GM11168 (cell line): Measurements from ENCODE around the gene LHCGR.

Experiments
- in situ Hi-C: fragments of 300-500 bp; cut with MboI; formaldehyde crosslinking; loops from one replicate; pipeline ENCODE4 v1.12.0; 2022; ENCODE audit warnings: low sequenced_read_pairs; ENCODE audit not compliant: unreplicated experiment

LHCGR gene

DNA sequence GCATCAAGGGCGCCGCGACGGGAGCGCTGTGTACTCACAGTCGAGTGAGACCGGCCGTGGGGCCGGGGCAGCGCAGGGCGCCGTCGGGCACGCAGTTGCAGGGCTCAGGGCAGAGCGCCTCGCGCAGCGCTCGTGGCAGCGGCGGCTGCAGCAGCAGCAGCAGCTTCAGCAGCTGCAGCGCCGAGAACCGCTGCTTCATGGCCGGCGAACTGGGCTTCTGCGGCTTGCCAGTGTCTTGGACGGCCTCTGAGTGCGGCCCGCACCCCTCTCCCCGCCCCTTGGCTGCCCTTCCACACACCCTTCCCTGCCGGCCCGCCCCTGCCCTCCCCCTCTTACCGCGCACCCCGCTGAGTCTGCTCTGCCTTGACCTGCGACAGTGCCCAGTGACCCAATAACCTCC is at the start of gene LHCGR:
LHCGR (minus strand) TSS at position 252 of the 400 bp plus-strand sequence; CDS start at position 199, 53 bp downstream.
- in situ Hi-C loops: no loop called here

DNA sequence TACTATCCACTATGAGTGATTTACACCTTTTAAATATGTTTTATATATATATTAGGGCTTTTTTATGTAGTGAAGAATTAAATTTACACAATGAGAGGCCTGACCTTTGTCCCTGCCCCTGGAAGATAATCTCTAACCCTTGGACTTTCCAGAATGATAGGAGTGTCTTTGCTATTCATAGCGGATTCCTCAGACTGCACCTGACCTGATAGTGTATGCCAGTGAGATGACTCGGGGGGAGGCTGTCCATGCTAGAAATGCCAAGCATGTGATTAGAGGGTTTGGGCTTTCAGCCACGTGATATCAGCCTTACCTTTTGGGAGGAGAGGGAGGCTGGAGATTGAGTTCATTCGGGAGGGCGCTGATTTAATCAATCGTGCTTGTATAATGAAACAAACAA is 44.1 kb upstream of the LHCGR start:
- in situ Hi-C loops: no loop called here

DNA sequence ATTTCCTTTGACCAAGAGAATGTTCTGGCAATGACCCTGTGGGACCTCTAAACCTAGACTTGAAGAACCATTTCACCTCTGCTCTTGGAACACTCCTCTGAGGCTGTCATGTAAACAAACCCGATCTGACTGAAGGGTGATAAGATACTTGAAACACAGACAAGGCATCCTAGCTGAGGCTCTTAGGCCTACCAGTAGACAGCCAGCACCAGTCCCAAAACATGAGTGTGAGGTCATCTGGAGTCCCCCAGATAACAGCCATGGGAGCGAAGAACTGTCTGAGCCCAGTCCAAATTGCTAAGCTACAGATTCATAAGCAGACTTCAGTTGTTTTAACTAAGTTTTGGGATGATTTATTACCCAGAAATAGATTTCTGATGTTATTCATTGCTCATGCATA is 39.5 kb upstream of the LHCGR start:
- in situ Hi-C loops: no loop called here

DNA sequence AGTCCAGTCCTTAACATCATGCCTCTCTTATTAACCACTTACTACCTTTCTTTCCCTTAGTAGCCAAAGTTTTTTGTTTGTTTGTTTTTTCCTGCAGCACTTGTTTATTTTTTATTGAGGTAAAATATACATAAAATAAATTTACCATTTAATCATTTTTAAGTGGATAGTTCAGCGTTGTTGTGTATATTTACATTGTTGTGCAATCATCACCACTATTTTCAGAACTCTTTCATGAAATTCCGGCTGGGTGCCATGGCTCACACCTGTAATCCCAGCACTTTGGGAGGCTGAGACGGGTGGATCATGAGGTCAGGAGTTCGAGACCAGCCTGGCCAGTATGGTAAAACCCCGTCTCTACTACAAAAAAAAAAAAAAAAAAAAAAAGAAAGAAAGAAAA is 38.1 kb upstream of the LHCGR start:
- in situ Hi-C loops: no loop called here

DNA sequence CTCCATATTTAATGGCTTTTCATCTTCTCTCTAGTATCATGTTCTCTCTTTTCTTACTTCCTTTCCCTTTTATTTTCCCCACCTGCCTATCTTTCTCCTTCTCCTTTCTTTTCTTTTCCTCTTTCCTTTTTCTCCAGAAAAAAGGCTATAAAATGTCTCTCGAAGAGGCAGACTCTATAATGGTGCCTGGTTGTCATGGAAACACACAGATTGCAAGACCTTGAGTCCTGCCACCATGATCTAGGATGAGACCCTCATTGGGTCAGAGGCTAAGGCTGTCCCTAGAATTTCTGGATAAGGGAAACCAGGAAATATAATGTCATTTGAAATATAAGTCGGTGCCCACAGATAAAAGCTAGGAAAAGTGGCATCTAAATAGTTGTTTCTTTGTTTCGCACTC is 36.5 kb upstream of the LHCGR start:
- in situ Hi-C loops: no loop called here

DNA sequence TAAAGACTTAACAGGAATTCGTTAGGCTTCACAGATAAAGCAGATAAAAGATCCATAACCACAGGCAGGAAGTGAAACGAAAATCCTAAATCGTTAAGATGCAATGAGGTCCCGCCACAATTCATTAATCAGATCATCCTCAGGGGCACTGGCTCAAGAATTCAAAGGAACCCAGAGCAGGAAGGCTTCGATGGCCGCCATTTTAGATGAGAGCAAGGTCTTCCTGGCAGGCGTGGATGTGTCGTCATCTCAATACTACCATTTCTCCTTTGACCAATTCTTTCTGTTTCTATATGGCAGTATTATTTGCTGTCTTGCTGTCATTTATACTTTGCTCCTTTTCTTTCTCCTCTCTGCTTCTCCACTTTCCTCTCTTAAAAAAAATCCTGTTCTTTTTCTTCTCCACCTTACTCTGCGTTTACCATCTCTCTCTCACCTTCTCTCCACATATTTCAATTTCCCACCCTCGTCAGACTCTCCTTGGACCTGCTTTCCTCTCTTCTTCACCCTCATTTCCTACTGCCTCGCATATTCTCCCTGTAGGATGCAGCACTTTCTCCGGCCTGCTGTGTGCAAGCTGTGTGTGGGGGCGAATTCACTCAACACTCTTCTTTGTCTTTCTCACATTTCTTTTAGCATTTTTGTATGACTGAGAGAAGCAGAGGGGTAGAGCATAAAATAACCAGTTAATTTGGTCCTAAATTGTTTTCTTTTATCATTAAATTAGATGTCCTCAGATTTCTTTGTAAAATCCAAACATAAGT is 35.1 kb upstream of the LHCGR start:
- in situ Hi-C loops: no loop called here

DNA sequence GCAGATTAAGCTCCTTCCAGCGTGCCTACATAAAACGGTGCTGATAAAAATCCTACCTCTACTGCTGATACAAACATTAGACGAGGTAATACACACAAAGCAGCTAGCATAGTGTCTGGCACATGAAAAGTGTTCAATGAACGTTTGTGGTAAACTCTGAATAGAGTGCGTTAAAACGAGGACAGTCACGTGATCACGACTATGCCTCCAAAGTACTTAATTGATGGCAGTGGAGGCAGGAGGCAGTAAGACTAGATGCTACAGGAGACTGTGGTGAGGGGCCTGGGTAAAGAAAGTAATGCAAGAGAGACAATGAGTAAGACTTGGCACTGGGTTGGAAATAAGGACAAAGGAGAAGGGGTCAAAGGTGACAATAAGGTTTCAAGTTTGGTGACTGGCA is 32.1 kb upstream of the LHCGR start:
- in situ Hi-C loops: no loop called here

DNA sequence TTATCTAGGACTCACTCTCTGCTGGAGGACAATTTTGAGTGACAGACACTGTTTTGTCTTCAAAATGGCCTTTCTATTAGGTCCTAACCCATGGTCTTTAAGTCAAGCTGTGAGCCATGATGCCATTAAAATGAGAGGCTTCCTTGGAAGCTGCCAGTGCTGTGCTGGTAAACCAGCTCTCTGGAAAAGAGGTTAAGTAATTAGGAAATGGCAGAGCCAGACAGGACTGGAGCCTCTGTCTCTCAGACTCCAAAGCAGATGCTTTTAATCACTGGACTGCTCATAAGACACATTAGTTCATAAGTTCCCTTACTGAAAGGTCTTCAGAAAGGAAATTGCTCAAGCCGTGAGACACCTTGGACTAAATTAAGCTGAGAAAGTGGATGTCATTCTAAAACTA is 25.8 kb upstream of the LHCGR start:
- in situ Hi-C loops: no loop called here

DNA sequence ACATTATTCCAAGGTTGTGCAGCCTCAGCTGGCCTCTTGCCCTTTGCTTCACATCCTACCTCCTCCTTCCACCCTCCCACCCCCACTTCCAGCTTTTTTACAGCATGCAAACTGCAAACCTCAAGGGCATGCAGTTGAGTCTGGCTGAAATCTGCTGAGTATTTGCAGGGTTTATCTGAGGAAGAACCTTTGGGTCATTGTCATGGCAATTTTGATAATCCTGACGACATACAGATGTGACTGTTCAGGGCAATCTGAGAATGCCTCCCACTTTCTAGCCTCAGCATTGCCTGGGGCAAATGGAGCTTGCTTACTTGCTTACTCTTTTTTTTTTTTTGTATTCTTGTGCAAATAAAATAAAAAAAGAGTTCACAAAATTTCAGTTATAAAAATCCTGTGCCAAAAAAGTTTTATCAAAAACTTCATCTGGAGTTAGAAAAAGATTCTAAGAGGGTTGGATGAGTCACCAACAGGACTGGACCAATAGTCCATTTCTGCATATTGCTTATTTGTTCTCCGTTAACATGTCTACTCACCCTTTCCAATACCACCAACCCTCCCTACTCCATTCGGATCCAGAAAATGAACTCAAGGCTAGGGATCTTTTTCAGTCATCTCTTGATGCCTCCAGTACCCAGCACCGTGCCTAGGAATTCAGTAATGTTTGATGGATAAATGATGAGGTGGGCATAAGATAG is 23.6 kb upstream of the LHCGR start:
- in situ Hi-C loops: no loop called here

DNA sequence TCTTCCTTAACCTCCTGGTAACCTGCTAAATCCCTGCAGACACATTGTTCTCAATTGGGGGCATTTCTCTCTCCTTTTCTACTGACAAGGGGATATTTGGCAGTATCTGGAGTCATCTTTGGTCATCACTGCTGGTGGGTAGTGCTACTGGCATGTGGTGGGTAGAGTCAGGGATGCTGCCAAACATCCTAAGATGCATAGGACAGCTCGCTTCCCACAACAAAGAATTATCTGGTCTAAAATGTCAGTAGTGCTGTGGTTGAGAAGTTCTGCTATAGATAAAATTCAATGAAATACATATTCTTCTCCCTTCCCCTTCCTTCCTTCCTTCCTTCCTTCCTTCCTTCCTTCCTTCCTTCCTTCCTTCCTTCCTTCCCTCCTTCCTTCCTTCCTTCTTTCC is 18.7 kb upstream of the LHCGR start:
- in situ Hi-C loops: no loop called here

DNA sequence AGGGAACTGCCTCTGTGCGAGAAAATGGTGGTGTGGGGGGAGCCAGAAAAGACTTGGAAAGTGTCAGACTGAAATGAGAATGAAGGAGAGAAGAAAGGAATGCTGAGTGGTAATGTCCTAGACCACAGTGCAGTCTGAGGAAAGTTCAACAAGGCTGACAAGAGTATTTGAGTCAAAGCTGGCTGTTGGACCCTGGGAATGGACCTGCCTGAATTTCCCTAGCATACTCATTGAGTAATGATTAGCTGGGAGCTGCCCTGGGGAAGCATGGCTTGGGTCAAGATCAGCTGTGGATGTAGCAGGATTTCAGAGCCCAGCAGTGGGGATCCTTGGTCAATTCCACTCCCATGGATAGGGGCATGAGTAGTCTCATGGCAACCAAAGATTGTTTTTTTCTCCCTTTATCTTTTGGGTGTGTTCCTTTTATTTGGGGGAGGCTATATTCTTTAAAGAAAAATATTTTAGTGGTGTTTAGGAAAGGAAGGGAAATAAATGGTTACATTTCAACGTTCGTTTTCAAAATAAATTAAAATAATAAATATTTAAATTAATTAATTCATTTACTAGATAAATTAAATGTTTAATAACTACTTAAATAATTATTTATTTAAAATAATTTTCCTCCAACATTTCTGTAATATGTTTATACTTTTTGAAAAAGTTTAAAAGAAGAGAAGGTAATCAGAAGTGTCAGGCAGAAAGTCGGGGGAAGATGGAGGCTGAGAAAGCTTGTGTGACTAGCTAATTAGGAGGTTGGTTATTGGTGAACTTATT is 15.9 kb upstream of the LHCGR start:
- in situ Hi-C loops: no loop called here

DNA sequence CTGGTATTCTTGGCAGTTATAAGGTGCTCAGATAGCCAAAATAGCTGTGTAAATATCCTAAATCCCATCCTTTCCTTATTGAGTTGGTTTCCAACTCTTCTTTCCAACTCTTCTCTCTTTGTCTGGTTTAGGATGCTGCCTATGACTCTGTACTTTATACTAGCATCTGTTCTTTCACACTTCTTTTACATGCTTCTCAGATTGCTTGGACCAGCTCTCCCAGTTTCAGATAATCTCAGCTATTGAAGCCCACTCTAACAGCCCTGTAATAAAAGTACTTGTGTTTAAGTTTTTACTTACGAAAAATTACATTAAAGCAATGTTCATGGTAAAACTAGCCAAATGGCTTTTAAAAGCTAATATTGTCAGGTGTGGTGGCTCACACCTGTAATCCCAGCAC is 14.7 kb upstream of the LHCGR start:
- in situ Hi-C loops: no loop called here

DNA sequence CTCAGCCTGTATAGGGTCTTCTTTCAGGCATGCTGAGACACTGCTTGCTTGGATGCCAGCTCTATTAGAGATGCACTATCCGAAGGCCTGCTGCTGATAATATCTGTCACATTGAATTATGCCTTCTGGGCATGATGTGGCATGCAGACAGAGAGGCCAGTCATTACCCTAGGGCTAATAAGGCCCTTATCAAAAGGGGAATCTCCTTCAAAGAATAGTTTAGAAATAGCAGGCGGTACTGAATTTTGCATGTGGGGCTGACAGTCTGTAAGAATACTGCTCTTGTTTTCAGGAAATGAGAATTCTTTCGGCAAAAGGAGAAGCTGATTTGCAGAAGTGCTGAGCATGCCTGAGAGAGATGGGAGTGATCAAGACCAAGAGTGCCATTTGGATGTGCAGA is 13.1 kb upstream of the LHCGR start:
- in situ Hi-C loops: no loop called here

DNA sequence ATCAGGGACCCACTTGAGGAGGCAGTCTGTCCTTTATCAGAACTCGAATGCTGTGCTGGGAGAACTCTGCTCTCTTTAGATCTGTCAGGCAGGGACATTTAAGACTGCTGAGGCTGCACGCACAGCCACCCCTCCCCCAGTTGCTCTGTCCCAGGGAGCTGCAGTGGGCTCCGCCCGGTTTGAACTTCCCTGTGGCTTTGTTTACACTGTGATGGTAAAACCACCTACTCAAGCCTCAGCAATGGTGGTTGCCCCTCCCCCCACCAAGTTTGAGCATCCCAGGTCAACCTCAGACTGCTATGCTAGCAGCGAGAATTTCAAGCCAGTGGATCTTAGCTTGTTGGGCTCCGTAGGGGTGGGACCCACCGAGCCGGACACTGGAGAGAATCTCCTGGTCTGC is 11.8 kb upstream of the LHCGR start:
- in situ Hi-C loops: no loop called here

DNA sequence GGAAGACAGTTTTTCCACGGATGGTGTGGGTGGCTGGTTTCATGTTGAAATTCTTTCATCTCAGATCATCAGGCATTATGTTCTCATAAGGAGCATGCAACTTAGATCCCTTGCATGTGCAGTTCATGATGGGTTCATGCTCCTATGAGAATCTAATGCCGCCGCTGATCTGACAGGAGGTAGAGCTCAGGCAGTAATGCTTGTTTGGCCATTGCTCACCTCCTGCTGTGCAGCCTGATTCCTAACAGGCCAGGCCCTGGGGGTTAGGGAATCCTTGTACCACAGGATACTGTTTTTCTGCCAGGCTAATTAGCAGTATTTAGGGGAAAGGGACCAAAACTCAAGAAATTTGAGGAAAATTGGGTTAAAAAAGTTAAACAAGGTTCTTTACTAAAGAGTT is 5.3 kb upstream of the LHCGR start:
- in situ Hi-C loops: no loop called here

DNA sequence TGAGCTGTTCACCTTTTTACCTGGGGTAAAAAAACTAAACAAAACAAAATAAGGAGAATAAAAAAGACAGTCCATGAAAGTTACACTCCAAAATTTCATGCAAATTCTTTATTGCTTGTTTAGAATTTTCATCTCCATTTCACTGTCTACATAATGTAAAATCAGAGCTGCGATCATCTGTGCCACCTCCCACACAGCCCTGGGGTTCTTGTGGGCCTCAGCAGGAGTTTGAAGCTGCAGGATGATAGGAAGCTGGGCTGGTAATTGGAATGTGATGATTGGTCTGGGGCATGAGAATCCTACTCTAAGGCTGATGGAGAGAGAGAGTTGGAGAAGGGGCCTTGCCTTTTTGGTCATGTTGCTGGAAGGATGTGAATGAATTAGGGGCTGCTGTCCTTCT is 4.2 kb upstream of the LHCGR start:
- in situ Hi-C loops: no loop called here

DNA sequence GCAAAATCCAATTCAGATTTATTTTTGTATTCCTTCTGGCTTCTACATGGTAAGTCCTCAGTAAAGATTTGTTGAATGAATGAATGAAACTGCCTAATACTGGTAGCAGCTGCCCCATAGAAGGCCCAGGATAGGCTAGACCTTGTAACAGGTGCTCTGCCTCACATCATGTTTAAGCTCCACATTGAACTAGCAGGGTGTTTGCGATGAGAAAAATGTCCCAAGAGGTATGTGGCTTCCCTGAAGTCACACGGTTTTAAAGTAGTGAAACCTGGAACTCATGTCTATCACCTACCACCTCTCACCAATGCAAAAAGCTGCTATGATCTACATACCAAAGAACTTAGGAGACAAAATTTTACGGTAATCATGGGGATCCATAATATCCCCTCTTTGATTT is 765 bp upstream of the LHCGR start:
- in situ Hi-C loops: no loop called here

DNA sequence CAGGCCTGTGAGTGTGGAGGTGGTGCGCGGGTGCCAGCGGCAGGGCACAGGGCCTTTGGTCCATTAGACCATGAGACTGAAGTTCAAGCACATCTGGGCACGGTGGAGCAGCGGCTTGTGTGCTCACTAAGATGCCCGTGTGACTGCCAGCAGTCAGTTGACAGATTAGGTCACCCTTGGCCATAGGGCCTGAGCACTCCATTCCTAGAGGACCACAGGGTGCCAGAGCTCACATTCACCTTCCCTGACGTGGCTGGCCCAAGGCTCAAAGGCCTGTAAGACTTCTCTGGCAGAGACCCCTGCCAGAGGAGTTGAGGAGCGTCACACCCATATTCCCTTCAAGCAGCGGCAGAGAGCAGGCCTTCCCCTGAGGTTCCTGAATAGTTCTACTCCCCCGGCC is 650 bp downstream of the LHCGR start:
- in situ Hi-C loops: no loop called here

DNA sequence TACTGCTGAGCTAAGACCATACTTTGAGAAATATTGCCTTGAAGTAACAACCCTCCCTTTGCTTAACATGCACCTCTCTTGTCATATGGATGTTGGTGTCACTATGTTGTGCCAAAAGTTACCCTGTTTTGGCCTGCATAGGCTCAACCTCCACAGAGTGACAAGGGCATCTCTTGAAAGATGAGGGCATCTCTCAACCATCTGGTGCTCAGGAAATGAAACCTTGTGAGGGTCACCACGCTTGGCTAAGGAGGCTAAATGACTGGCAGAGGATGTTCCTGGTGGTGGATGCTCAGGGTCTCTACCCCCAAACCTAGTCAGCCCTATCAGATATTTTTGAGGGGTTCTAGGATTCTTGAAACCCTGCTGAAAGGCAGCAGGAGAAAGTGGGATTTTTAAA is 2.3 kb downstream of the LHCGR start:
- in situ Hi-C loops: no loop called here

DNA sequence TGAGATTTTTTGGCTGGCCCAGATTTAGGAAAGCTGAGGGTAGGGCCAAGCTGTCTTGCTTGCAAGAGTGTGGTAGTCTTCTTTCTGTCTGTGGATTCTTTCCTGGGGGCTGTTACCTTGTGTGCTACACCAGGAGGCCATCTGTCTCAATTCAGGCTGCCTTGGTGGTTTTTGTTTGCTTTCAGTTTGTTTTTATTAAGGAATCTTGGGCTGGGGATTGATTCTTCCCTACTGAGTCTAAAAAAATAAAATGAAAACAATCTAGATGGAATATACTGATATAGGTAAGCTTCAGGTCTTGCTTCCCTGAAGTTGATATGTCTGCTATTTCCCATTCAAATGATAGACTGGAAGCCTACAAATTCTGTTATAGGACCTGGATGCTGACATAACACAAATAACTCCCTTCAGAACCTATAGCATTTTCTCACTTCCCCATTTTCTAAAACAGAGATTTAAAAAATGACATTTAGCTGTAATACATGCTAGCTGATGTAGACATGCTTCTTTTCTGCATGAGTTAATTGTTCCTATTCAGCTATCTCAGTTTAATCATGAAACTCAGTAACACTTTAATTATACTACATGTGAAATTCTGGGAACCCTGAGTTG is 5.3 kb downstream of the LHCGR start:
- in situ Hi-C loops: no loop called here
